H9 (cell line): ENCODE results near the gene PWWP2B. TPM values are rescaled to one million over a fixed set of nuclear protein-coding genes. Genes with fewer than 3 reads are reported as not detected.

ENCODE experiments used
- DNase-seq: peaks from one replicate; pipeline ENCODE4 v3.0.0-alpha.2; 2017
- H2AFZ ChIP-seq: one replicate; pipeline ENCODE4 v1.6.1; 2013; ENCODE audit warnings: mild to moderate bottlenecking, low read length, control low read depth, moderate library complexity
- H2AK5ac ChIP-seq: 2 replicates; pipeline ENCODE4 v1.6.1; 2013; ENCODE audit warnings: low read length, control low read depth, mixed read lengths; ENCODE audit not compliant: insufficient read length
- H2BK120ac ChIP-seq: one replicate; pipeline ENCODE4 v1.6.1; 2013; ENCODE audit warnings: low read depth, mild to moderate bottlenecking, low read length, control low read depth, inconsistent platforms; ENCODE audit not compliant: poor library complexity, severe bottlenecking
- H2BK12ac ChIP-seq: 2 replicates; pipeline ENCODE4 v1.6.1; 2013; ENCODE audit warnings: low read length, control low read depth, mixed read lengths, low read depth; ENCODE audit not compliant: insufficient read length
- H2BK15ac ChIP-seq: 2 replicates; pipeline ENCODE4 v1.6.1; 2013; ENCODE audit warnings: low read depth, low read length, control low read depth
- H2BK20ac ChIP-seq: one replicate; pipeline ENCODE4 v1.6.1; 2013; ENCODE audit warnings: low read depth, mild to moderate bottlenecking, low read length, control low read depth, inconsistent platforms; ENCODE audit not compliant: poor library complexity, severe bottlenecking
- H2BK5ac ChIP-seq: 2 replicates; pipeline ENCODE4 v1.6.1; 2013; ENCODE audit warnings: low read length, control low read depth, mixed read lengths; ENCODE audit not compliant: insufficient read length
- H3K14ac ChIP-seq: 2 replicates; pipeline ENCODE4 v1.6.1; 2013; ENCODE audit warnings: low read length, control low read depth; ENCODE audit not compliant: insufficient read depth
- H3K18ac ChIP-seq: 2 replicates; pipeline ENCODE4 v1.6.1; 2013; ENCODE audit warnings: low read depth, mild to moderate bottlenecking, mixed read lengths, low read length, control low read depth; ENCODE audit not compliant: insufficient read length
- H3K23ac ChIP-seq: 2 replicates; pipeline ENCODE4 v1.6.1; 2013; ENCODE audit warnings: low read length, control low read depth, mixed read lengths, low read depth; ENCODE audit not compliant: insufficient read length
- H3K23me2 ChIP-seq: 2 replicates; pipeline ENCODE4 v1.6.1; 2013; ENCODE audit warnings: low read depth, mild to moderate bottlenecking, mixed read lengths, low read length, control low read depth; ENCODE audit not compliant: insufficient read length, poor library complexity, severe bottlenecking
- H3K27ac ChIP-seq: 2 replicates; pipeline ENCODE4 v1.5.1; 2013; ENCODE audit warnings: low read length, control low read depth, mixed read lengths, low read depth; ENCODE audit not compliant: insufficient read length
- H3K27me3 ChIP-seq: 2 replicates; pipeline ENCODE4 v1.6.1; 2013; ENCODE audit warnings: low read length, control low read depth, inconsistent platforms; ENCODE audit not compliant: insufficient read depth
- H3K4ac ChIP-seq: 2 replicates; pipeline ENCODE4 v1.6.1; 2013; ENCODE audit warnings: low read depth, mild to moderate bottlenecking, control low read depth, inconsistent platforms, low read length, moderate library complexity
- H3K4me1 ChIP-seq: 2 replicates; pipeline ENCODE4 v1.6.1; 2013; ENCODE audit warnings: low read length, control low read depth, inconsistent platforms; ENCODE audit not compliant: insufficient read depth
- H3K4me2 ChIP-seq: 2 replicates; pipeline ENCODE4 v1.6.1; 2013; ENCODE audit warnings: low read length, control low read depth, mixed read lengths; ENCODE audit not compliant: insufficient read length, insufficient read depth
- H3K56ac ChIP-seq: 2 replicates; pipeline ENCODE4 v1.6.1; 2013; ENCODE audit warnings: low read depth, mild to moderate bottlenecking, mixed read lengths, low read length, control low read depth; ENCODE audit not compliant: insufficient read length
- H3K79me1 ChIP-seq: 2 replicates; pipeline ENCODE4 v1.6.1; 2013; ENCODE audit warnings: low read depth, mild to moderate bottlenecking, moderate library complexity, low read length, control low read depth, inconsistent platforms; ENCODE audit not compliant: insufficient read depth, poor library complexity, severe bottlenecking
- H3K79me2 ChIP-seq: 2 replicates; pipeline ENCODE4 v1.6.1; 2013; ENCODE audit warnings: low read length, control low read depth, inconsistent platforms; ENCODE audit not compliant: insufficient read depth
- H3K9ac ChIP-seq: 2 replicates; pipeline ENCODE4 v1.6.1; 2013; ENCODE audit warnings: low read length, control low read depth, mixed read lengths; ENCODE audit not compliant: insufficient read length; ENCODE audit errors: extremely low read depth
- H3K9me3 ChIP-seq: one replicate; pipeline ENCODE4 v1.6.1; 2013; ENCODE audit warnings: low read depth, low read length, inconsistent platforms; ENCODE audit not compliant: control insufficient read depth
- H3T11ph ChIP-seq: one replicate; pipeline ENCODE4 v1.6.1; 2013; ENCODE audit warnings: mild to moderate bottlenecking, low read length, control low read depth, inconsistent platforms
- H4K20me1 ChIP-seq: one replicate; pipeline ENCODE4 v1.6.1; 2013; ENCODE audit not compliant: control insufficient read depth, insufficient read length, insufficient read depth
- H4K5ac ChIP-seq: 2 replicates; pipeline ENCODE4 v1.6.1; 2013; ENCODE audit warnings: low read depth, mild to moderate bottlenecking, mixed read lengths, low read length, control low read depth; ENCODE audit not compliant: insufficient read length
- H4K8ac ChIP-seq: replicated peaks from 2 replicates; pipeline ENCODE4 v1.6.1; 2013; ENCODE audit warnings: low read length, control low read depth, mixed read lengths, low read depth; ENCODE audit not compliant: insufficient read length
- H4K91ac ChIP-seq: 2 replicates; pipeline ENCODE4 v1.6.1; 2013; ENCODE audit warnings: low read depth, mild to moderate bottlenecking, moderate library complexity, mixed read lengths, low read length, control low read depth; ENCODE audit not compliant: insufficient read length
- H3K27ac Mint-ChIP-seq, 3 experiments: 2 replicates in 2 of 3; 3 replicates in 1 of 3; pipeline ENCODE4 v1.8.0; 2020 to 2021; ENCODE audit warnings: mixed read lengths in 3 of 3, mild to moderate bottlenecking in 1 of 3, moderate library complexity in 1 of 3
- H3K27me3 Mint-ChIP-seq: 2 replicates; pipeline ENCODE4 v1.8.0; 2021; ENCODE audit warnings: low read depth, mild to moderate bottlenecking, moderate library complexity, mixed read lengths
- H3K36me3 Mint-ChIP-seq, 3 experiments: 2 replicates in 2 of 3; 3 replicates in 1 of 3; pipeline ENCODE4 v1.8.0; 2020 to 2021; ENCODE audit warnings: low read depth in 3 of 3, mixed read lengths in 3 of 3; ENCODE audit not compliant: insufficient read depth in 1 of 3
- H3K4me1 Mint-ChIP-seq, 2 experiments: 2 replicates each; pipeline ENCODE4 v1.8.0; 2020; ENCODE audit warnings: mixed read lengths in 2 of 2
- H3K4me3 Mint-ChIP-seq, 2 experiments: 2 replicates in 1 of 2; 3 replicates in 1 of 2; pipeline ENCODE4 v1.8.0; 2020 to 2021; ENCODE audit warnings: mild to moderate bottlenecking in 2 of 2, mixed read lengths in 2 of 2, moderate library complexity in 1 of 2
- H3K9me3 Mint-ChIP-seq, 2 experiments: 2 replicates in 1 of 2; 3 replicates in 1 of 2; pipeline ENCODE4 v1.8.0; 2020; ENCODE audit warnings: mild to moderate bottlenecking in 2 of 2, mixed read lengths in 2 of 2, moderate library complexity in 1 of 2
- WGBS: extraction: QIAGEN DNeasy Blood & Tissue Kit; methylation state at CpG from one replicate; pipeline ENCODE4 v1.1.7; 2013; ENCODE audit warnings: missing lambda C conversion rate, low lambda C conversion rate, mixed read lengths; ENCODE audit not compliant: insufficient read length; ENCODE audit errors: extremely low coverage; 5-methylcytosine and 5-hydroxymethylcytosine counted together
- total RNA-seq: library from RNA; stranded (reverse); gene quantifications from 2 replicates; pipeline ENCODE4 v1.2.1, GENCODE V29; 2021
- TF ChIP-seq, protein P1 (sequence below): fragments of 200-600 bp; sonication (generic); conservative IDR thresholded peaks from 3 replicates; pipeline ENCODE4 v1.8.0; 2021; ENCODE audit warnings: antibody characterized with exemption, mild to moderate bottlenecking

The PWWP2B gene
- total RNA-seq, 1 experiment from 2014 or later: 10.0 TPM

DNA sequence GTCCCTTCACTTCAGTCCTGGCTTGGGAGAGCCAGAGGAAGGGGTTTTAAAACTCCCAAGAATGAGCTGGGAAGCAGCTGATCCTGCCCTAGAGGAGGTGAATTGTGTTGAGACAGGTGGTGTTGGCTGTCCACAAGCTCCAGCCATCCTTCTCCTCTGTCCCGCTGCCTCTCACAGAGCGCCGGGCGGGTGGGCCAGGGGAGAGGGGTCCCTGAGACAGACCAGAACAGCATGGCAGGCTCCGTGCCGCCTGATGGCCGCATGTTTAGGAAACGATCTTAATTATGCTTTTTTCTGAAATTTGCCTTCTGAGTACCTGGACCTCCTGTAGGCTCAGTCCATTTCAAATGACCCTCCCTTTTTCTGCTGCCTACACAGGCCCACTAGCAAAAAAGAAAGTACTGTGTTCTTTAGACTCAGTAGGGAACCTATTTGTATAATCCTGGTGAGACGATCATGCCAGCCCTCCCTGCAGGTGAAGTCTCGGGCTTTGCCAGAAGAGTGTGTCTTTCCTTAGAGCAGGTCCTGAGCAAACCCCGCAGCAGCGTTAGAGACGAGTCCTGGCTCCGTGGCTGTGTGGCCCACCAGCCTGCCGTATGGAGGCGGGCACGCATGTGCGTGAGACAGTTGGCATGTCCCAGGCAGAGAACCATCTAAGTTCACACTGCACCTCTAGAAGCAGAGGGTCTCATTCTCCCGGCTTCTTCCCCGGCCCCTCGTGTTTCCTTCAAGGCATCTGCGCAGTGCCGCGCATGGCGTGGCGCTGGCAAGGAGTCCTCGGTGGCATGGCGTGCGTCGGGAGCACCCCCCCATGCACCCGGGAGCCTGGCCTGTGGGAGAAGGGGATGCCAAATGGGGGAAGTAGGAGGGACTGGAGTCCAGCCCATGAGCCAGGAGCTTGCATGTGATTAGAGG lies 26.3 kb upstream of the PWWP2B start:
- Histone ChIP-seq H3K23ac (no peak overlapping the region), H3K79me2 (no peaks in the 10 kb centered on the region), H4K20me1 (no peaks in the 10 kb centered on the region), H3T11ph (no peak overlapping the region), H3K14ac (no peak overlapping the region), H3K27ac (no peak overlapping the region), H3K27me3 (no peaks in the 10 kb centered on the region), H2AK5ac (no peak overlapping the region), H3K79me1 (no peaks in the 10 kb centered on the region), H4K5ac (no peak overlapping the region), H2BK15ac (no peak overlapping the region), H4K8ac (no peak overlapping the region), H3K4ac (no peak overlapping the region), H3K9me3 (no peaks in the 10 kb centered on the region), H3K18ac (no peak overlapping the region), H2AFZ (no peak overlapping the region), H4K91ac (no peak overlapping the region), H2BK5ac (no peak overlapping the region), H2BK20ac (no peak overlapping the region), H3K23me2 (no peaks in the 10 kb centered on the region), H3K9ac (no peak overlapping the region), H3K4me2 (no peak overlapping the region), H3K56ac (no peak overlapping the region), H2BK12ac (no peak overlapping the region), H3K4me1 (peaks cover 4% of the 10 kb centered on the region; the same call in 1 of the 2 replicates), H2BK120ac (no peak overlapping the region)
- peaks cover 30 to 48% of the 10 kb centered on the region in 2 experiments for H3K4me1 Mint-ChIP-seq
- DNase-seq: no peak
- WGBS: no CpG with 5 or more reads among the region's 31 CpGs
- H3K4me3 Mint-ChIP-seq: no peak overlapping the region
- TF ChIP-seq, protein P1, sequence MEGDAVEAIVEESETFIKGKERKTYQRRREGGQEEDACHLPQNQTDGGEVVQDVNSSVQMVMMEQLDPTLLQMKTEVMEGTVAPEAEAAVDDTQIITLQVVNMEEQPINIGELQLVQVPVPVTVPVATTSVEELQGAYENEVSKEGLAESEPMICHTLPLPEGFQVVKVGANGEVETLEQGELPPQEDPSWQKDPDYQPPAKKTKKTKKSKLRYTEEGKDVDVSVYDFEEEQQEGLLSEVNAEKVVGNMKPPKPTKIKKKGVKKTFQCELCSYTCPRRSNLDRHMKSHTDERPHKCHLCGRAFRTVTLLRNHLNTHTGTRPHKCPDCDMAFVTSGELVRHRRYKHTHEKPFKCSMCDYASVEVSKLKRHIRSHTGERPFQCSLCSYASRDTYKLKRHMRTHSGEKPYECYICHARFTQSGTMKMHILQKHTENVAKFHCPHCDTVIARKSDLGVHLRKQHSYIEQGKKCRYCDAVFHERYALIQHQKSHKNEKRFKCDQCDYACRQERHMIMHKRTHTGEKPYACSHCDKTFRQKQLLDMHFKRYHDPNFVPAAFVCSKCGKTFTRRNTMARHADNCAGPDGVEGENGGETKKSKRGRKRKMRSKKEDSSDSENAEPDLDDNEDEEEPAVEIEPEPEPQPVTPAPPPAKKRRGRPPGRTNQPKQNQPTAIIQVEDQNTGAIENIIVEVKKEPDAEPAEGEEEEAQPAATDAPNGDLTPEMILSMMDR: no peak
- H3K36me3 Mint-ChIP-seq: no peaks in the 10 kb centered on the region; a peak in 1 of 7 replicates
- H3K27me3 Mint-ChIP-seq: peaks cover 10% of the 10 kb centered on the region
- no peak overlapping the region for H3K27ac Mint-ChIP-seq
- no peaks in the 10 kb centered on the region for H3K9me3 Mint-ChIP-seq
